IMR-90 (cell line): ENCODE measurements around the gene PYCR2. TPM values are rescaled to one million over a fixed set of nuclear protein-coding genes. Genes with fewer than 3 reads are reported as not detected.

Experiments
- ATAC-seq: fragments of 200-7000 bp; cut with Tn5 transposase; 2 replicates; pipeline ENCODE4 v1.9.1; 2020; ENCODE audit warnings: low read depth, mild to moderate bottlenecking, moderate library complexity
- BruUV-seq: library from RNA; stranded (reverse); fragments of 400-500 nt; replicated peaks from 2 replicates; lab custom pipeline; 2021; lab: Mats Ljungman, UMichigan
- CTCF ChIA-PET: fragments of 300-600 bp; formaldehyde crosslinking; extraction: SDS; loops from one replicate; lab custom pipeline; 2021; ENCODE audit warnings: antibody characterized with exemption; lab: Yijun Ruan, JAX
- POLR2A ChIA-PET: fragments of 300-600 bp; sonication (Branson Sonifier 250); formaldehyde crosslinking; loops from one replicate; lab custom pipeline; 2022; ENCODE audit warnings: antibody characterized with exemption; ENCODE audit not compliant: unreplicated experiment; lab: Charles Lee
- DNase-seq: peaks from one replicate; pipeline ENCODE4 v3.0.0; 2013
- H2AFZ ChIP-seq: replicated peaks from 2 replicates; pipeline ENCODE3; 2013; ENCODE audit warnings: low read length, mild to moderate bottlenecking; ENCODE audit not compliant: poor library complexity
- H2AK5ac ChIP-seq: 2 replicates; pipeline ENCODE4 v1.6.1; 2013; ENCODE audit warnings: low read depth, low read length, inconsistent platforms
- H2AK9ac ChIP-seq: replicated peaks from 2 replicates; pipeline ENCODE3; 2013; ENCODE audit warnings: mild to moderate bottlenecking, low read depth, low read length, moderate library complexity; ENCODE audit not compliant: poor library complexity
- H2BK120ac ChIP-seq: 2 replicates; pipeline ENCODE4 v1.6.1; 2013; ENCODE audit warnings: low read depth, low read length, inconsistent platforms
- H2BK15ac ChIP-seq: 3 replicates; pipeline ENCODE4 v1.6.1; 2013; ENCODE audit warnings: low read depth, low read length, inconsistent platforms
- H2BK20ac ChIP-seq: 2 replicates; pipeline ENCODE4 v1.6.1; 2013; ENCODE audit warnings: low read depth, mild to moderate bottlenecking, inconsistent platforms, low read length, moderate library complexity
- H2BK5ac ChIP-seq: 2 replicates; pipeline ENCODE4 v1.6.1; 2013; ENCODE audit warnings: mild to moderate bottlenecking, low read depth, low read length, inconsistent platforms; ENCODE audit not compliant: poor library complexity, severe bottlenecking
- H3K14ac ChIP-seq: replicated peaks from 2 replicates; pipeline ENCODE4 v1.6.1; 2013; ENCODE audit warnings: low read depth, low read length, inconsistent platforms
- H3K18ac ChIP-seq: 2 replicates; pipeline ENCODE4 v1.6.1; 2013; ENCODE audit warnings: low read depth, low read length, control low read depth
- H3K23ac ChIP-seq: 2 replicates; pipeline ENCODE4 v1.6.1; 2013; ENCODE audit warnings: low read depth, low read length, inconsistent platforms
- H3K27ac ChIP-seq: 2 replicates; pipeline ENCODE4 v1.5.1; 2013; ENCODE audit warnings: mild to moderate bottlenecking, control low read depth, low read length; ENCODE audit not compliant: insufficient read depth
- H3K27me3 ChIP-seq: 2 replicates; pipeline ENCODE4 v1.6.1; 2013; ENCODE audit warnings: low read length; ENCODE audit not compliant: control insufficient read depth, insufficient read depth
- H3K36me3 ChIP-seq: 2 replicates; pipeline ENCODE4 v1.6.1; 2013; ENCODE audit warnings: low read length, mixed read lengths; ENCODE audit not compliant: control insufficient read depth, insufficient read depth
- H3K4ac ChIP-seq: 2 replicates; pipeline ENCODE4 v1.6.1; 2013; ENCODE audit warnings: low read depth, low read length, inconsistent platforms
- H3K4me1 ChIP-seq: 2 replicates; pipeline ENCODE4 v1.6.1; 2013; ENCODE audit warnings: low read length, mixed read lengths; ENCODE audit not compliant: control insufficient read depth, insufficient read depth
- H3K4me2 ChIP-seq: 2 replicates; pipeline ENCODE4 v1.6.1; 2013; ENCODE audit warnings: low read depth, mild to moderate bottlenecking, control low read depth, low read length, moderate library complexity
- H3K4me3 ChIP-seq: 2 replicates; pipeline ENCODE4 v1.5.1; 2013; ENCODE audit warnings: low read depth, mild to moderate bottlenecking, control low read depth, low read length, moderate library complexity; ENCODE audit not compliant: insufficient read depth
- H3K56ac ChIP-seq: 2 replicates; pipeline ENCODE4 v1.6.1; 2013; ENCODE audit warnings: low read length, inconsistent platforms; ENCODE audit not compliant: insufficient read depth; ENCODE audit errors: extremely low read depth
- H3K79me1 ChIP-seq, 2 experiments: 2 replicates each; pipeline ENCODE4 v1.6.1; 2013; ENCODE audit warnings: low read length in 2 of 2, inconsistent platforms in 1 of 2, low read depth in 1 of 2
- H3K9ac ChIP-seq: 2 replicates; pipeline ENCODE4 v1.6.1; 2013; ENCODE audit warnings: low read depth, low read length, control low read depth
- H3K9me1 ChIP-seq: 2 replicates; pipeline ENCODE4 v1.6.1; 2013; ENCODE audit warnings: low read length, inconsistent platforms; ENCODE audit not compliant: insufficient read depth
- H3K9me3 ChIP-seq: 2 replicates; pipeline ENCODE4 v1.6.1; 2013; ENCODE audit warnings: low read length; ENCODE audit not compliant: control insufficient read depth, insufficient read depth
- H4K20me1 ChIP-seq: 2 replicates; pipeline ENCODE4 v1.6.1; 2013; ENCODE audit warnings: low read length, inconsistent platforms; ENCODE audit not compliant: insufficient read depth
- H4K5ac ChIP-seq: 2 replicates; pipeline ENCODE4 v1.6.1; 2013; ENCODE audit warnings: mild to moderate bottlenecking, low read depth, low read length, control low read depth
- H4K8ac ChIP-seq, 2 experiments: 2 replicates each; pipeline ENCODE4 v1.6.1; 2013; ENCODE audit warnings: low read depth in 2 of 2, low read length in 2 of 2, control low read depth in 1 of 2, inconsistent platforms in 1 of 2
- H4K91ac ChIP-seq: 2 replicates; pipeline ENCODE4 v1.6.1; 2013; ENCODE audit warnings: low read depth, low read length, inconsistent platforms; ENCODE audit not compliant: insufficient read depth
- CEBPB ChIP-seq: IDR thresholded peaks from 2 replicates; pipeline ENCODE4 v1.6.1; 2012; ENCODE audit warnings: low read depth, low read length, improper control_type of control experiment
- SMC3 ChIP-seq: fragments of 150-350 bp; IDR thresholded peaks from 2 replicates; pipeline ENCODE4 v1.6.1; 2016; ENCODE audit warnings: low read depth, mild to moderate bottlenecking, antibody characterized with exemption, low read length, moderate library complexity
- WGBS, 2 experiments: methylation state at CpG; one replicate each; pipeline versions ENCODE4 v1.1.5 to v1.1.7; 2013; ENCODE audit warnings: missing lambda C conversion rate in 2 of 2; ENCODE audit not compliant: insufficient read length in 1 of 2; ENCODE audit errors: extremely low coverage in 2 of 2; 5-methylcytosine and 5-hydroxymethylcytosine counted together
- dilution Hi-C: fragments of 300-500 bp; cut with HindIII; formaldehyde crosslinking; loops from one replicate; pipeline ENCODE4 v1.14.3; 2018; ENCODE audit warnings: low sequenced_read_pairs; ENCODE audit not compliant: unreplicated experiment
- in situ Hi-C: fragments of 300-500 bp; cut with MboI; formaldehyde crosslinking; loops from 3 replicates; pipeline ENCODE4 v1.14.3; 2019; ENCODE audit warnings: low sequenced_read_pairs, inconsistent platforms, mixed read lengths
- intact Hi-C: fragments of 100-400 bp; cut with micrococcal nuclease; formaldehyde crosslinking; loops from 2 replicates; pipeline ENCODE4 v1.10.0; 2022
- polyA plus RNA-seq, 3 experiments: library from polyadenylated mRNA; depleted of rRNA; stranded (reverse); fragments of >200 nt; gene quantifications; 2 replicates each; pipeline ENCODE4 v1.2.3, GENCODE V29; 2012; ENCODE audit warnings: low replicate concordance in 1 of 3
- total RNA-seq: library from RNA; depleted of rRNA; stranded (reverse); fragments of >200 nt; gene quantifications from 2 replicates; pipeline ENCODE4 v1.2.3, GENCODE V29; 2012

Gene PYCR2
- total and polyA plus RNA-seq, 2 of the 4 experiments (the other 2 are of a cell fraction), result 34.4 to 68.1 TPM

DNA sequence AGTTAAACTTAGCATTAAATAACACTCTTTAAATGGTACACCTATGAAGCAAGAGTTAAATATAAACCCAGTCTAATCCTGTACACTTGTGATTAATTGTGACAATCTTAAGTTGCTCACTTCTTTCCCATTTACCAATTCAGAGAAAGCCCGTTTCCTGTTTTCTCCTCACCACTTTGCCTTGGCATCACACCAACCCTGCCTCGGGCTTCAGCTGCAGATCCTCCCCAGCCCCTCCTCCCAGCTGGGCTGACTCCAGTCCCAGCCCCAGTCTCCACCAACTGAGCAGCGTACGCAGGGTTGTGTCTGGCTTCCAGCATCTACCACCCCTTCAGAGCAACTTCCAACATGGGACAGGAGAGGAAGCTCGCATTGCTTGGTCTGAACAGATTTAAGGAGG is 4.1 kb downstream of the PYCR2 start:
- H4K5ac ChIP-seq, result no peak overlapping the region
- H2BK15ac ChIP-seq, result no peak overlapping the region
- H3K23ac ChIP-seq, result no peak overlapping the region
- intact Hi-C loops (loop anchor here (5.0 kb wide), 2 partner anchors 57 to 263 kb away; no protein-coding TSS in a partner anchor), dilution Hi-C loops (no loop called here), in situ Hi-C loops (no loop called here)
- no peak overlapping the region for H3K18ac ChIP-seq
- H2BK20ac ChIP-seq, result no peak overlapping the region
- H4K8ac ChIP-seq, result no peak overlapping the region
- H3K4me2 ChIP-seq, result no peak overlapping the region
- no peak overlapping the region for H4K91ac ChIP-seq
- H3K4me3 ChIP-seq, result no peak overlapping the region
- H2AK9ac ChIP-seq, result no peak overlapping the region
- ChIA-PET CTCF (interaction anchor here (0.5 to 0.7 kb wide), 2 partner anchors 11 to 56 kb away, joined by 3 read pairs; no protein-coding TSS in a partner anchor), POLR2A (no interaction called here)
- BruUV-seq, result no TSS peak
- H2BK5ac ChIP-seq, result no peak overlapping the region
- TF ChIP-seq CEBPB (peak; percentile 27; the same call in 1 of the 2 replicates), SMC3 (no peak)
- H3K56ac ChIP-seq, result no peak overlapping the region
- H3K79me1 ChIP-seq, result peaks cover 17 to 49% of the 10 kb centered on the region in 2 experiments
- H3K9me1 ChIP-seq, result peaks cover 21% of the 10 kb centered on the region
- H3K14ac ChIP-seq, result no peak overlapping the region
- H2BK120ac ChIP-seq, result no peak overlapping the region
- H3K4ac ChIP-seq, result no peak overlapping the region
- H3K9me3 ChIP-seq, result no peaks in the 10 kb centered on the region
- DNase-seq (peak; percentile 77), ATAC-seq (peak; percentile 18)
- H2AK5ac ChIP-seq, result no peak overlapping the region
- no peak overlapping the region for H2AFZ ChIP-seq
- H3K4me1 ChIP-seq, result peaks cover 5% of the 10 kb centered on the region; the same call in 1 of the 2 replicates
- H3K9ac ChIP-seq, result no peak overlapping the region
- no CpG with 5 or more reads among the region's 5 CpGs for WGBS, 2 experiments
- H3K27ac ChIP-seq, result no peak overlapping the region
- peaks cover 6% of the 10 kb centered on the region for H4K20me1 ChIP-seq
- H3K36me3 ChIP-seq, result peaks cover 32% of the 10 kb centered on the region
- no peaks in the 10 kb centered on the region for H3K27me3 ChIP-seq
